Cardiac fibroblast (primary cell): ENCODE results near the gene ANKRD17.

ENCODE experiments used
- DNase-seq, 2 donors: peaks; one replicate each; pipeline versions ENCODE4 v3.0.0 to v3.0.0-alpha.2; 2010; ENCODE audit warnings: low read depth in 2 of 2
- H3K4me3 ChIP-seq, 2 donors: replicated peaks in 1 of 2; 1 replicate in 1 of 2; 2 replicates in 1 of 2; pipeline ENCODE4 v1.5.1; 2011; ENCODE audit warnings: low read depth in 2 of 2, low read length in 2 of 2, mild to moderate bottlenecking in 2 of 2, moderate library complexity in 1 of 2
- CTCF ChIP-seq: IDR thresholded peaks from one replicate; pipeline ENCODE4 v1.5.1; 2011; ENCODE audit warnings: low read depth, mild to moderate bottlenecking, low read length, inconsistent platforms

The ANKRD17 gene

GRCh38 chr4:73051625-73052024 is 207.0 kb downstream of the ANKRD17 start:
- no peak for TF ChIP-seq CTCF
- no peak overlapping the region for H3K4me3 ChIP-seq
- no peak for DNase-seq

GRCh38 chr4:73045879-73046278 is 212.7 kb downstream of the ANKRD17 start:
- H3K4me3 ChIP-seq: no peak overlapping the region
- TF ChIP-seq CTCF: no peak
- no peak for DNase-seq

- DNase-seq: no peak
- TF ChIP-seq CTCF: no peak
- H3K4me3 ChIP-seq: no peak overlapping the region
Measured at GRCh38 chr4:73037057-73037456, 221.5 kb downstream of the ANKRD17 start.

- TF ChIP-seq CTCF: no peak
- H3K4me3 ChIP-seq: no peak overlapping the region
- no peak for DNase-seq
Measured at GRCh38 chr4:73036123-73036522, 222.5 kb downstream of the ANKRD17 start.

GRCh38 chr4:73034896-73035295 is 223.7 kb downstream of the ANKRD17 start:
- DNase-seq: peak in 1 of 2 donors; percentile 10
- H3K4me3 ChIP-seq: no peak overlapping the region

GRCh38 chr4:73028621-73029020 is 230.0 kb downstream of the ANKRD17 start:
- no peak for DNase-seq
- no peak for TF ChIP-seq CTCF
- no peak overlapping the region for H3K4me3 ChIP-seq

More at GRCh38 chr4:73034896-73035295, 223.7 kb downstream of the ANKRD17 start:
- no peak for TF ChIP-seq CTCF
